ENCODE results near the gene TTYH2.

- TF ChIP-seq TAF1 (IDR thresholded peaks at IDR 0.05; ENCODE audit: low read depth): no peak
- no peak for TF ChIP-seq USF1 (IDR thresholded peaks at IDR 0.05)
- no peak for TF ChIP-seq EP300 (IDR thresholded peaks at IDR 0.05; ENCODE audit: borderline replicate concordance)
- TF ChIP-seq CEBPB (IDR thresholded peaks at IDR 0.05): no peak
- TF ChIP-seq RAD21 (IDR thresholded peaks at IDR 0.05; ENCODE audit: low read depth): no peak
- no peak for TF ChIP-seq FOXM1 (IDR thresholded peaks at IDR 0.05; ENCODE audit: borderline replicate concordance, low read depth)
- no peak for TF ChIP-seq REST (IDR thresholded peaks at IDR 0.05; ENCODE audit: low read depth)
- no peak for TF ChIP-seq EGR1 (IDR thresholded peaks at IDR 0.05)
- no peak for TF ChIP-seq TEAD4 (IDR thresholded peaks at IDR 0.05)
Measured at GRCh38 chr17:74244128-74244527, 30.8 kb downstream of the TTYH2 start.
